ENCODE results near the gene SERGEF.

Gene SERGEF

DNA sequence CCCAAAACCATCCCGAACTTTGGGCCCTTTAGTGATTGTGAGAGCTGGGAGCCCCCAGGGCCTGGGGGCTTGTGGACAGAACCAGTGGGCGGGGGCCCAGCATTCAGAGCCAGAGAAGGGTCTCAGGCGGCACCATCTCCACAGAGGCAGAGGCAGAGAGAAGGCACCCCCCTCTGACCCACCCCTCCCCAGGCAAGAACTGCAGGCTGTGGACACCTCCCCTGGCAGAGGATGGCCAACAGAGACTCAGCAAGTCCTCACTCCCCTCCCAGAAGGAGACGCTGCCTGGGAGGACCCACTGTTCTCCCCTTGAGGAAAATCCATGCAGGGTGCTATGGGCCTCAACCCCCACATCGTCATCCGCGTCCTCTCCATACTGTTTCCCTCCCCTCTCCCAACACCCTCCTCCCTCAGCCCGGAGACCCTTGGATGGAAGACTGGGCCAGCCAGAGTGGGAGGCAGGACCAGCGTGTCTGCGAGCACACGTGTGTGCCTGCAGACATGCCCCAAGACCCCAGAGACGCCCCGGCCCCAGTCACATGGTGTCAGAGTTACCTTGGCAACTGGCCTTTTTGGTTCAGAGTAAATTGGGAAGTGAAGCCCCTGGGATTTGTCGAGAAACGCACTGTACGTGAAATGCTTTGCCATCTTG is 235.6 kb downstream of the SERGEF start:
- Histone ChIP-seq H3K4me3 (replicated peaks; ENCODE audit: insufficient read depth, low read length) (no peak overlapping the region), H3K27me3 (ENCODE audit: insufficient read depth, poor library complexity, severe bottlenecking) (no peaks in the 10 kb centered on the region), H3K27ac (replicated peaks) (no peak overlapping the region)
- DNase-seq (ENCODE audit: low read depth in 1 of 2, low spot score in 1 of 2) = no peak
- TF ChIP-seq SPI1 (IDR thresholded peaks at IDR 0.05; ENCODE audit: borderline replicate concordance, low read depth) = no peak
- TF ChIP-seq POLR2AphosphoS5 (IDR thresholded peaks at IDR 0.05; ENCODE audit: low read depth) = no peak
- TF ChIP-seq CTCF (IDR thresholded peaks at IDR 0.05; ENCODE audit: insufficient read depth, low read length) = no peak
- no peak for TF ChIP-seq GABPA (IDR thresholded peaks at IDR 0.05; ENCODE audit: low read depth)
- no peak for TF ChIP-seq REST (IDR thresholded peaks at IDR 0.05; ENCODE audit: insufficient replicate concordance, low read depth)

DNA sequence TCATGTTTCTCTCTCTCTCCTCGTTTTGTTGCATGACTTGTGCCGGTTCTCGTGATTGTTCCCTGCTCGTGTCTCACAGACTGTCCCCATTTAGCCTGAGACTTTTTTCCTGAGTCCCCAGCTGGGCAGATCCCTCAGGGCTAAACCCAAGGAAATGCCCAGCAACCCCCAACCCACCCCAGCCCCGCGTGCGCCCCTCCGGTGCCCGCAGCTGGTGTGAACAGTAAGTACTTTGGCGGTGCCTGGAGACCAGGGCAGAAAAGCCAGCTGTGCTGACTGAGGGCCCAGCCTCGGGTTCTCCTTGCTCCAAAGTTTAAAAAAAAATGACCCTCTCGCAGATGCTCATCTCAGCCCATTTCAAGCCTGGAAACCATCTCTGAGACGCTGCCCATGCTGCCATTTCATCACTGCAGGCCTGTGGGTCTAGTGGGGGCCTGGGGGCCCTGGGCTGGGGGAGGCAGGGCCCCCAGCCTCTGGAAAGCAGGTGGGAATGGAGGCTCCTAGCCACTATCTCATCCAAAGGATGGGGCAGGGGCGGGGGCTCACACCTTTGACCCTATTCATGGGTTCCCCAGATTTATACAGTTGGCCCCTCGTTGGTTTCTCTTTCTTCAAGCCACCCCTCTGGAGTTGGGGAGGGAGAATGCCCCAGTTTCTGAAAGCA is 236.5 kb downstream of the SERGEF start:
- Histone ChIP-seq H3K27me3 (ENCODE audit: insufficient read depth, poor library complexity, severe bottlenecking) (no peaks in the 10 kb centered on the region), H3K27ac (replicated peaks) (no peak overlapping the region), H3K4me3 (replicated peaks; ENCODE audit: insufficient read depth, low read length) (no peak overlapping the region)
- DNase-seq (ENCODE audit: low read depth in 1 of 2, low spot score in 1 of 2) = no peak
- no peak for TF ChIP-seq CTCF (IDR thresholded peaks at IDR 0.05; ENCODE audit: insufficient read depth, low read length)
- no peak for TF ChIP-seq SPI1 (IDR thresholded peaks at IDR 0.05; ENCODE audit: borderline replicate concordance, low read depth)
- no peak for TF ChIP-seq REST (IDR thresholded peaks at IDR 0.05; ENCODE audit: insufficient replicate concordance, low read depth)
- TF ChIP-seq POLR2AphosphoS5 (IDR thresholded peaks at IDR 0.05; ENCODE audit: low read depth) = no peak
- TF ChIP-seq GABPA (IDR thresholded peaks at IDR 0.05; ENCODE audit: low read depth) = no peak

- Histone ChIP-seq H3K27me3 (ENCODE audit: insufficient read depth, poor library complexity, severe bottlenecking) (no peaks in the 10 kb centered on the region), H3K4me3 (replicated peaks; ENCODE audit: insufficient read depth, low read length) (no peak overlapping the region), H3K27ac (replicated peaks) (no peak overlapping the region)
- TF ChIP-seq POLR2AphosphoS5 (IDR thresholded peaks at IDR 0.05; ENCODE audit: low read depth) = no peak
- no peak for TF ChIP-seq SPI1 (IDR thresholded peaks at IDR 0.05; ENCODE audit: borderline replicate concordance, low read depth)
- TF ChIP-seq GABPA (IDR thresholded peaks at IDR 0.05; ENCODE audit: low read depth) = no peak
- no peak for TF ChIP-seq CTCF (IDR thresholded peaks at IDR 0.05; ENCODE audit: insufficient read depth, low read length)
- TF ChIP-seq REST (IDR thresholded peaks at IDR 0.05; ENCODE audit: insufficient replicate concordance, low read depth) = no peak
- no peak for DNase-seq (ENCODE audit: low read depth in 1 of 2, low spot score in 1 of 2)
Observed at GRCh38 chr11:17775507-17776211, 237.2 kb downstream of the SERGEF start.

All from HL-60 (cell line).